ENCODE measurements around the gene ERBB3. TPM values are rescaled to one million over a fixed set of nuclear protein-coding genes. Genes with fewer than 3 reads are reported as not detected.
A peak's percentile ranks its signal among the peaks of the same experiment; 100 is the strongest.

The ERBB3 gene
- total RNA-seq, 1 donor from 2014 or later = 221 TPM

DNA sequence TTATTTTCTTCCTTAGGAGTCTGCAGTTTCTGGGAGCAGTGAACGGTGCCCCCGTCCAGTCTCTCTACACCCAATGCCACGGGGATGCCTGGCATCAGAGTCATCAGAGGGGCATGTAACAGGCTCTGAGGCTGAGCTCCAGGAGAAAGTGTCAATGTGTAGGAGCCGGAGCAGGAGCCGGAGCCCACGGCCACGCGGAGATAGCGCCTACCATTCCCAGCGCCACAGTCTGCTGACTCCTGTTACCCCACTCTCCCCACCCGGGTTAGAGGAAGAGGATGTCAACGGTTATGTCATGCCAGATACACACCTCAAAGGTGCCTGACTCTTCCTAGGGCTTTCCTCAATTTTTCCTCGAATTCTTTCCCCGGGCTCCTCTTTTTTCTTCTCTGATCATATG lies 21.1 kb downstream of the ERBB3 start:
- Mint-ChIP-seq H3K9me3 (ENCODE audit: low read depth) (no peaks in the 10 kb centered on the region), H3K27me3 (no peaks in the 10 kb centered on the region), H3K27ac (no peak overlapping the region), H3K4me1 (ENCODE audit: low read depth) (peaks cover 19% of the 10 kb centered on the region), H3K4me3 (ENCODE audit: low read depth) (no peak overlapping the region), H3K36me3 (ENCODE audit: insufficient read depth) (peaks cover 36% of the 10 kb centered on the region)
- DNase-seq (ENCODE audit: low spot score, unreplicated experiment) = no peak
- TF ChIP-seq, protein P1, sequence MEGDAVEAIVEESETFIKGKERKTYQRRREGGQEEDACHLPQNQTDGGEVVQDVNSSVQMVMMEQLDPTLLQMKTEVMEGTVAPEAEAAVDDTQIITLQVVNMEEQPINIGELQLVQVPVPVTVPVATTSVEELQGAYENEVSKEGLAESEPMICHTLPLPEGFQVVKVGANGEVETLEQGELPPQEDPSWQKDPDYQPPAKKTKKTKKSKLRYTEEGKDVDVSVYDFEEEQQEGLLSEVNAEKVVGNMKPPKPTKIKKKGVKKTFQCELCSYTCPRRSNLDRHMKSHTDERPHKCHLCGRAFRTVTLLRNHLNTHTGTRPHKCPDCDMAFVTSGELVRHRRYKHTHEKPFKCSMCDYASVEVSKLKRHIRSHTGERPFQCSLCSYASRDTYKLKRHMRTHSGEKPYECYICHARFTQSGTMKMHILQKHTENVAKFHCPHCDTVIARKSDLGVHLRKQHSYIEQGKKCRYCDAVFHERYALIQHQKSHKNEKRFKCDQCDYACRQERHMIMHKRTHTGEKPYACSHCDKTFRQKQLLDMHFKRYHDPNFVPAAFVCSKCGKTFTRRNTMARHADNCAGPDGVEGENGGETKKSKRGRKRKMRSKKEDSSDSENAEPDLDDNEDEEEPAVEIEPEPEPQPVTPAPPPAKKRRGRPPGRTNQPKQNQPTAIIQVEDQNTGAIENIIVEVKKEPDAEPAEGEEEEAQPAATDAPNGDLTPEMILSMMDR (IDR thresholded peaks at IDR 0.05; ENCODE audit: unreplicated experiment) = no peak

DNA sequence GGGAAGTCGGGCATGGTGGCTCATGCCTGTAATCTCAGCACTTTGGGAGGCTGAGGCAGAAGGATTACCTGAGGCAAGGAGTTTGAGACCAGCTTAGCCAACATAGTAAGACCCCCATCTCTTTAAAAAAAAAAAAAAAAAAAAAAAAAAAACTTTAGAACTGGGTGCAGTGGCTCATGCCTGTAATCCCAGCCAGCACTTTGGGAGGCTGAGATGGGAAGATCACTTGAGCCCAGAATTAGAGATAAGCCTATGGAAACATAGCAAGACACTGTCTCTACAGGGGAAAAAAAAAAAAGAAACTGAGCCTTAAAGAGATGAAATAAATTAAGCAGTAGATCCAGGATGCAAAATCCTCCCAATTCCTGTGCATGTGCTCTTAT lies 22.7 kb downstream of the ERBB3 start:
- Mint-ChIP-seq H3K36me3 (ENCODE audit: insufficient read depth) (peaks cover 32% of the 10 kb centered on the region), H3K4me1 (ENCODE audit: low read depth) (peaks cover 24% of the 10 kb centered on the region), H3K9me3 (ENCODE audit: low read depth) (no peaks in the 10 kb centered on the region), H3K27ac (peak overlapping the region; percentile 95), H3K27me3 (no peaks in the 10 kb centered on the region), H3K4me3 (ENCODE audit: low read depth) (no peak overlapping the region)
- TF ChIP-seq, protein P1 (IDR thresholded peaks at IDR 0.05; ENCODE audit: unreplicated experiment) = no peak
- no peak for DNase-seq (ENCODE audit: low spot score, unreplicated experiment)

DNA sequence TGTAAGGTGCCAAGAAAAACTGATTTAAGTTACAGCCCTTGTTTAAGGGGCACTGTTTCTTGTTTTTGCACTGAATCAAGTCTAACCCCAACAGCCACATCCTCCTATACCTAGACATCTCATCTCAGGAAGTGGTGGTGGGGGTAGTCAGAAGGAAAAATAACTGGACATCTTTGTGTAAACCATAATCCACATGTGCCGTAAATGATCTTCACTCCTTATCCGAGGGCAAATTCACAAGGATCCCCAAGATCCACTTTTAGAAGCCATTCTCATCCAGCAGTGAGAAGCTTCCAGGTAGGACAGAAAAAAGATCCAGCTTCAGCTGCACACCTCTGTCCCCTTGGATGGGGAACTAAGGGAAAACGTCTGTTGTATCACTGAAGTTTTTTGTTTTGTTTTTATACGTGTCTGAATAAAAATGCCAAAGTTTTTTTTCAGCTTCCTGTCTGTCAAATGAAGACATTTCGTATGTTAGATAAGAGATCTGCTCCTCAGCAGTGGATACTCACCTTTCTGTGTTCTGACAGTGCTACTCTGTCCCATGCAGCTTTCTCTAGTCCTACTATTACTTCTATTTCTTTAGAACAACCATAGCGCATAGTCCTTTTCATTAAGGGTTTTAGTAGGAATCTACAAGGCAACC lies 23.2 kb downstream of the ERBB3 start:
- no peaks in the 10 kb centered on the region for H3K27me3 Mint-ChIP-seq
- peak overlapping the region; percentile 95 for H3K27ac Mint-ChIP-seq
- H3K4me3 Mint-ChIP-seq (ENCODE audit: low read depth) = peak overlapping the region; percentile 92
- peaks cover 30% of the 10 kb centered on the region for H3K36me3 Mint-ChIP-seq (ENCODE audit: insufficient read depth)
- H3K4me1 Mint-ChIP-seq (ENCODE audit: low read depth) = peaks cover 24% of the 10 kb centered on the region
- TF ChIP-seq, protein P1 (IDR thresholded peaks at IDR 0.05; ENCODE audit: unreplicated experiment) = no peak
- no peak for DNase-seq (ENCODE audit: low spot score, unreplicated experiment)
- H3K9me3 Mint-ChIP-seq (ENCODE audit: low read depth) = no peaks in the 10 kb centered on the region

DNA sequence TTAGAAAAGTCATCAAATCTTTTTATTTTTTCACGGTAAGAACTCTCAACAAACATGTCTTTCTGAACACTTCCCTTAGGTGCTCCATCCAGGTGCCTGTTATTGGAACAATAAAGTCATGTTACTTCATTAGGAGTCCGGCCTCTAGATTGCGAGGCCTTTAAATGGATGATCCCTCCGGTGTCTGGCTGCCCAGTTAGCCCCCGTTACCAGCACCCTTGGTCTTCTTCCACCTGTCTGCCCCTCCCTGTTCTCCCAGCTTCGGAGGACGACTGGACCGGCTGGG lies 23.8 kb downstream of the ERBB3 start:
- no peaks in the 10 kb centered on the region for H3K27me3 Mint-ChIP-seq
- H3K4me1 Mint-ChIP-seq (ENCODE audit: low read depth) = peaks cover 24% of the 10 kb centered on the region
- no peak for DNase-seq (ENCODE audit: low spot score, unreplicated experiment)
- peaks cover 28% of the 10 kb centered on the region for H3K36me3 Mint-ChIP-seq (ENCODE audit: insufficient read depth)
- no peaks in the 10 kb centered on the region for H3K9me3 Mint-ChIP-seq (ENCODE audit: low read depth)
- TF ChIP-seq, protein P1 (IDR thresholded peaks at IDR 0.05; ENCODE audit: unreplicated experiment) = no peak
- H3K4me3 Mint-ChIP-seq (ENCODE audit: low read depth) = peak overlapping the region; percentile 92
- peak overlapping the region; percentile 95 for H3K27ac Mint-ChIP-seq

DNA sequence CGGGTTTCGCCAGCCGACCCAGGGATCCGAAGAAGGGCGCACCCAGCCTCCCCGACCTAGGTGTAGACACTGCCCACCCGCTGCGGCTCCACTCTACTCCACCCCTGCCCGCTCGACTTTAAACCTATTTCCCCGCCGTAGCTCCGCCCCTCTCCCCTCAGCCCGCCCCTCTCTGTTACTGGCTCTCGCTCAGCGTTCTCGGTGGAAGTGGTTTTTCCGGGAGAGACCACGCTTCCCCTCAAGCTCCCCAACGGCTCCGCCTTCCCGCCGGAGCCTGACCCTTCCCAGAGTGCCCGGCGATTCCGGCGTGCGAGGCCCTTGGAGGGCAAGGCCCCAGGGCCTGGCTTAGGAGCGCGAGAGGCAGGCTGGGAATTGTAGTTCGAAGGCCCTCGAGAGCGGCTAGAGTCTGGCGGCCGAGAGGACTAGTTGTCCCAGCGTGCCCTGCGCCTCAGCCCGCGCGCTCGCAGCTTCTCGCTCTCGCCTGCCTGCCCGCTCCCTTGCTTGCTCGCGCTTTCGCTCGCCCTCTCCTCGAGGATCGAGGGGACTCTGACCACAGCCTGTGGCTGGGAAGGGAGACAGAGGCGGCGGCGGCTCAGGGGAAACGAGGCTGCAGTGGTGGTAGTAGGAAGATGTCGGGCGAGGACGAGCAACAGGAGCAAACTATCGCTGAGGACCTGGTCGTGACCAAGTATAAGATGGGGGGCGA lies 24.3 kb downstream of the ERBB3 start, which contains the start of gene PA2G4:
Gene PA2G4 (plus strand): TSS at position 451 of the 706 bp plus-strand sequence. CDS start 179 bp downstream, at position 630.
- Mint-ChIP-seq H3K9me3 (ENCODE audit: low read depth) (no peaks in the 10 kb centered on the region), H3K27me3 (no peaks in the 10 kb centered on the region), H3K36me3 (ENCODE audit: insufficient read depth) (peaks cover 28% of the 10 kb centered on the region), H3K27ac (peak within 1 kb of the TSS; percentile 95), H3K4me1 (ENCODE audit: low read depth) (peaks cover 24% of the 10 kb centered on the region), H3K4me3 (ENCODE audit: low read depth) (peak within 1 kb of the TSS; percentile 92)
- peak; percentile 96 for DNase-seq (ENCODE audit: low spot score, unreplicated experiment)
- TF ChIP-seq, protein P1 (IDR thresholded peaks at IDR 0.05; ENCODE audit: unreplicated experiment) = no peak
